H1 (cell line): ENCODE data around the gene GSE1. TPM values are rescaled to one million over a fixed set of nuclear protein-coding genes. Genes with fewer than 3 reads are reported as not detected.

Source experiments
- CTCF ChIA-PET: fragments of 300-600 bp; sonication (Branson Sonifier 250); formaldehyde crosslinking; loops from one replicate; lab custom pipeline; 2021; ENCODE audit not compliant: partially characterized antibody; lab: Charles Lee
- POLR2A ChIA-PET: fragments of 300-600 bp; sonication (Branson Sonifier 250); formaldehyde crosslinking; loops from one replicate; lab custom pipeline; 2021; ENCODE audit warnings: inconsistent platforms; ENCODE audit not compliant: partially characterized antibody; lab: Charles Lee
- DNase-seq, 2 experiments: peaks; one replicate each; pipeline versions ENCODE4 v3.0.0 to v3.0.0-alpha.2; 2010 to 2022; ENCODE audit warnings: low spot score in 2 of 2, low read depth in 1 of 2, mixed read lengths in 1 of 2
- FAIRE-seq: peaks from 2 replicates; lab custom pipeline; 2011; peaks lifted over from hg19 to GRCh38; lab: Jason Lieb, UNC
- H2AFZ ChIP-seq: 2 replicates; pipeline ENCODE4 v1.8.1; 2012; ENCODE audit warnings: low read length, inconsistent platforms
- H2AK5ac ChIP-seq: 2 replicates; pipeline ENCODE4 v1.6.1; 2013; ENCODE audit warnings: low read depth, low read length
- H2BK120ac ChIP-seq: replicated peaks from 2 replicates; pipeline ENCODE3; 2013; ENCODE audit warnings: low read depth, low read length, inconsistent platforms
- H2BK12ac ChIP-seq: 2 replicates; pipeline ENCODE4 v1.6.1; 2013; ENCODE audit warnings: low read depth, low read length
- H2BK15ac ChIP-seq: 2 replicates; pipeline ENCODE4 v1.6.1; 2013; ENCODE audit warnings: low read length
- H2BK20ac ChIP-seq: 2 replicates; pipeline ENCODE4 v1.6.1; 2013; ENCODE audit warnings: low read length
- H2BK5ac ChIP-seq: 2 replicates; pipeline ENCODE4 v1.6.1; 2013; ENCODE audit warnings: low read depth, low read length
- H3K14ac ChIP-seq: 2 replicates; pipeline ENCODE4 v1.6.1; 2013; ENCODE audit warnings: inconsistent platforms; ENCODE audit not compliant: insufficient read length
- H3K18ac ChIP-seq: 2 replicates; pipeline ENCODE4 v1.6.1; 2013; ENCODE audit warnings: low read length; ENCODE audit errors: extremely low read depth
- H3K23ac ChIP-seq: 2 replicates; pipeline ENCODE4 v1.6.1; 2013; ENCODE audit warnings: inconsistent platforms; ENCODE audit not compliant: insufficient read length
- H3K23me2 ChIP-seq: 2 replicates; pipeline ENCODE4 v1.6.1; 2013; ENCODE audit warnings: low read depth, low read length
- H3K27ac ChIP-seq: 2 replicates; pipeline ENCODE4 v1.6.1; 2011; ENCODE audit warnings: low read depth, low read length, inconsistent platforms
- H3K27me3 ChIP-seq, 4 experiments: replicated peaks in 1 of 4; 1 replicate in 1 of 4; 2 replicates in 3 of 4; pipeline versions ENCODE4 v1.6.1 to v1.8.1; 2011 to 2013; ENCODE audit warnings: low read length in 3 of 4, mild to moderate bottlenecking in 3 of 4, inconsistent platforms in 2 of 4, mixed read lengths in 2 of 4, moderate library complexity in 1 of 4; ENCODE audit not compliant: control insufficient read depth in 3 of 4, insufficient read depth in 3 of 4; ENCODE audit errors: extremely low read depth in 1 of 4
- H3K36me3 ChIP-seq, 4 experiments: 2 replicates each; pipeline versions ENCODE4 v1.6.1 to v1.8.1; 2011 to 2013; ENCODE audit warnings: mild to moderate bottlenecking in 4 of 4, low read length in 3 of 4, moderate library complexity in 2 of 4, control low read depth in 1 of 4, inconsistent platforms in 1 of 4; ENCODE audit not compliant: insufficient read depth in 4 of 4, control insufficient read depth in 2 of 4
- H3K4ac ChIP-seq: replicated peaks from 2 replicates; pipeline ENCODE3; 2013; ENCODE audit warnings: low read length, low read depth, mixed read lengths, inconsistent platforms; ENCODE audit not compliant: insufficient read length
- H3K4me1 ChIP-seq, 4 experiments: replicated peaks in 1 of 4; 1 replicate in 1 of 4; 2 replicates in 3 of 4; pipeline versions ENCODE4 v1.6.1 to v1.8.1; 2011 to 2013; ENCODE audit warnings: low read length in 3 of 4, inconsistent platforms in 2 of 4, mixed read lengths in 1 of 4; ENCODE audit not compliant: insufficient read depth in 4 of 4, control insufficient read depth in 3 of 4
- H3K4me2 ChIP-seq, 2 experiments: 2 replicates each; pipeline versions ENCODE4 v1.6.1 to v1.8.1; 2011 to 2013; ENCODE audit warnings: low read depth in 2 of 2, low read length in 2 of 2, control low read depth in 1 of 2, inconsistent platforms in 1 of 2, mild to moderate bottlenecking in 1 of 2; ENCODE audit not compliant: insufficient read depth in 1 of 2
- H3K4me3 ChIP-seq, 4 experiments: fragments of 200-600, 300-600 bp in 1 of 4; sonication (generic), shearing (Covaris generic), sonication (Bioruptor Twin) in 1 of 4; 2 replicates each; pipeline versions ENCODE4 v1.5.1 to v1.8.1; 2011 to 2016; ENCODE audit warnings: low read length in 4 of 4, low read depth in 3 of 4, control low read depth in 2 of 4, inconsistent platforms in 2 of 4, mild to moderate bottlenecking in 2 of 4, mixed read lengths in 1 of 4, moderate library complexity in 1 of 4; ENCODE audit not compliant: insufficient read depth in 2 of 4; ENCODE audit errors: extremely low read depth in 1 of 4
- H3K56ac ChIP-seq: replicated peaks from 2 replicates; pipeline ENCODE3; 2013; ENCODE audit warnings: low read depth, mild to moderate bottlenecking, mixed read lengths, low read length, inconsistent platforms; ENCODE audit not compliant: insufficient read length
- H3K79me1 ChIP-seq: 2 replicates; pipeline ENCODE4 v1.6.1; 2013; ENCODE audit warnings: low read depth, low read length, control low read depth
- H3K79me2 ChIP-seq, 2 experiments: 2 replicates each; pipeline versions ENCODE4 v1.6.1 to v1.8.1; 2012 to 2013; ENCODE audit warnings: low read length in 2 of 2, mild to moderate bottlenecking in 2 of 2, inconsistent platforms in 1 of 2; ENCODE audit not compliant: insufficient read depth in 2 of 2, control insufficient read depth in 1 of 2
- H3K9ac ChIP-seq, 4 experiments: replicated peaks in 1 of 4; 1 replicate in 1 of 4; 2 replicates in 3 of 4; pipeline versions ENCODE4 v1.6.1 to v1.8.1; 2011 to 2013; ENCODE audit warnings: low read depth in 3 of 4, low read length in 3 of 4, control low read depth in 2 of 4, mild to moderate bottlenecking in 2 of 4, moderate library complexity in 2 of 4, inconsistent platforms in 1 of 4; ENCODE audit errors: extremely low read depth in 1 of 4
- H3K9me3 ChIP-seq, 2 experiments: 2 replicates each; pipeline versions ENCODE4 v1.6.1 to v1.8.1; 2012 to 2013; ENCODE audit warnings: mild to moderate bottlenecking in 2 of 2, moderate library complexity in 2 of 2, control low read depth in 1 of 2, inconsistent platforms in 1 of 2, low read depth in 1 of 2, low read length in 1 of 2, mixed read lengths in 1 of 2; ENCODE audit not compliant: insufficient read depth in 2 of 2
- H4K20me1 ChIP-seq, 2 experiments: replicated peaks in 1 of 2; 2 replicates each; pipeline versions ENCODE3 to v1.8.1; 2011 to 2013; ENCODE audit warnings: inconsistent platforms in 2 of 2, low read length in 2 of 2, mild to moderate bottlenecking in 1 of 2; ENCODE audit not compliant: insufficient read depth in 2 of 2, control insufficient read depth in 1 of 2
- H4K5ac ChIP-seq: 2 replicates; pipeline ENCODE4 v1.6.1; 2013; ENCODE audit warnings: low read length, low read depth, mixed read lengths, inconsistent platforms; ENCODE audit not compliant: insufficient read length
- H4K8ac ChIP-seq: 2 replicates; pipeline ENCODE4 v1.8.0; 2013; ENCODE audit warnings: mild to moderate bottlenecking, moderate library complexity, low read length, inconsistent platforms; ENCODE audit not compliant: insufficient read depth; ENCODE audit errors: extremely low read depth
- H4K91ac ChIP-seq: replicated peaks from 2 replicates; pipeline ENCODE3; 2013; ENCODE audit warnings: low read length, mixed read lengths, inconsistent platforms; ENCODE audit not compliant: insufficient read length
- ATF2 ChIP-seq: IDR thresholded peaks from 2 replicates; pipeline ENCODE4 v1.6.1; 2012; ENCODE audit warnings: low read length, inconsistent platforms
- BACH1 ChIP-seq: IDR thresholded peaks from 2 replicates; pipeline ENCODE4 v1.6.1; 2012; ENCODE audit warnings: low read length, improper control_type of control experiment
- BCL11A ChIP-seq, 2 experiments: IDR thresholded peaks; one replicate each; pipeline ENCODE4 v1.6.1; 2011; ENCODE audit warnings: low read depth in 2 of 2, low read length in 2 of 2, mild to moderate bottlenecking in 2 of 2
- CBX5 ChIP-seq: fragments of 300-800, 300-1000 bp; sonication (generic); IDR thresholded peaks from 2 replicates; pipeline ENCODE4 v1.7.1; 2016; ENCODE audit warnings: antibody characterized with exemption, low read length, low read depth
- EGR1 ChIP-seq: IDR thresholded peaks from 2 replicates; pipeline ENCODE4 v1.6.1; 2011; ENCODE audit warnings: low read depth, low read length, borderline replicate concordance
- NANOG ChIP-seq: IDR thresholded peaks from 2 replicates; pipeline ENCODE4 v1.6.1; 2011; ENCODE audit warnings: low read length, low read depth, mild to moderate bottlenecking, inconsistent platforms; ENCODE audit not compliant: insufficient read depth, poor library complexity, severe bottlenecking
- PHF8 ChIP-seq: fragments of 200-600 bp; sonication (generic); conservative IDR thresholded peaks from 2 replicates; pipeline ENCODE4 v1.7.1; 2012; ENCODE audit warnings: low read depth, mild to moderate bottlenecking, inconsistent platforms, low read length, moderate library complexity
- RAD21 ChIP-seq, 2 experiments: IDR thresholded peaks in 1 of 2; conservative IDR thresholded peaks in 1 of 2; 2 replicates each; pipeline ENCODE4 v1.6.1; 2011; ENCODE audit warnings: low read depth in 2 of 2, low read length in 2 of 2, improper control_type of control experiment in 1 of 2, inconsistent platforms in 1 of 2, mild to moderate bottlenecking in 1 of 2, moderate library complexity in 1 of 2
- SRF ChIP-seq: IDR thresholded peaks from 2 replicates; pipeline ENCODE4 v1.6.1; 2011; ENCODE audit warnings: mild to moderate bottlenecking, low read depth, low read length, moderate library complexity
- WGBS, 2 experiments: shearing (Covaris generic) in 1 of 2; methylation state at CpG; one replicate each; pipeline versions ENCODE4 v1.1.6 to v1.1.7; 2013 to 2015; ENCODE audit warnings: low lambda C conversion rate in 2 of 2, mixed read lengths in 2 of 2, inconsistent platforms in 1 of 2, low coverage in 1 of 2, missing lambda C conversion rate in 1 of 2; ENCODE audit not compliant: insufficient replicate concordance in 2 of 2, insufficient coverage in 1 of 2, insufficient read length in 1 of 2; ENCODE audit errors: extremely low coverage in 1 of 2, missing lambda C conversion rate in 1 of 2; 5-methylcytosine and 5-hydroxymethylcytosine counted together
- polyA plus RNA-seq, 7 experiments: library from polyadenylated mRNA; depleted of rRNA in 3 of 7; stranded (reverse) in 5 of 7; unstranded in 2 of 7; fragments of >200 nt in 5 of 7; fragments of 200-250 nt in 2 of 7; gene quantifications; 1 replicate in 5 of 7; 2 replicates in 1 of 7; 4 replicates in 1 of 7; pipeline versions ENCODE4 v1.2.1 to v1.2.3, GENCODE V29; 2011 to 2013; ENCODE audit warnings: missing spikeins in 2 of 7, mixed read lengths in 2 of 7
- total RNA-seq: library from RNA; stranded (reverse); fragmentation: NEBNext Ultra II Directional; extraction: Animal tissue kit (Norgen Biotek cat#: 25700); gene quantifications from 2 replicates; pipeline ENCODE4 v1.2.1, GENCODE V29; 2021

GSE1 gene
- total and polyA plus RNA-seq, 2 of the 8 experiments (the other 6 are each of a cell fraction or from before 2014, with no cell fraction given) = 26.0 to 65.6 TPM

GRCh38 chr16:85611444-85612190 is 1.5 kb upstream of the GSE1 start:
- Histone ChIP-seq H3K79me1 (peaks cover 2% of the 10 kb centered on the region; the same call in 1 of the 2 replicates), H3K36me3 (no peaks in the 10 kb centered on the region), H3K4me1 (peaks cover 5 to 46% (median 38%) of the 10 kb centered on the region in 4 experiments), H3K14ac (no peak overlapping the region), H2BK12ac (no peak overlapping the region), H2BK120ac (peak overlapping the region; percentile 56), H2AFZ (no peak overlapping the region), H3K23ac (no peak overlapping the region), H4K91ac (peak overlapping the region; percentile 45), H2AK5ac (no peak overlapping the region), H3K4ac (no peak overlapping the region), H4K5ac (peak overlapping the region; percentile 31), H4K8ac (peak overlapping the region; percentile 97), H2BK5ac (peak overlapping the region; percentile 71; the same call in 1 of the 2 replicates), H3K9me3 (no peaks in the 10 kb centered on the region), H3K23me2 (peaks cover 10% of the 10 kb centered on the region), H3K27ac (peak overlapping the region; percentile 87; the same call in 1 of the 2 replicates), H3K56ac (peak overlapping the region; percentile 27), H3K9ac (peak overlapping the region; percentile 9 to 77 (median 72); a peak in 6 of 7 replicates), H3K18ac (peak overlapping the region; percentile 71), H3K4me2 (peak overlapping the region; percentile 3 to 70), H2BK20ac (no peak overlapping the region), H3K79me2 (peaks cover 10 to 34% of the 10 kb centered on the region in 2 experiments), H4K20me1 (peaks cover 12 to 17% of the 10 kb centered on the region in 2 experiments), H2BK15ac (no peak overlapping the region), H3K4me3 (peak overlapping the region; percentile 70 to 92 (median 77)), H3K27me3 (peaks cover 0 to 9% (median 4%) of the 10 kb centered on the region in 4 experiments; a peak in 2 of 7 replicates)
- DNase-seq (peak in 1 of 2 experiments; percentile 80), FAIRE-seq (no peak)
- ChIA-PET CTCF (interaction anchor here (0.6 to 6.6 kb wide), 22 partner anchors 9 to 239 kb away, joined by 3 to 79 read pairs (median 15); no protein-coding TSS in a partner anchor), POLR2A (interaction anchor here (0.9 to 5.6 kb wide), 9 partner anchors 12 to 190 kb away, joined by 3 to 29 read pairs (median 5); no protein-coding TSS in a partner anchor)
- 0% methylated on average over 19 of the region's 84 CpGs; no CpG with 5 or more reads in 1 of the 2 experiments for WGBS, 2 experiments
- TF ChIP-seq EGR1 (no peak), RAD21 (IDR thresholded peaks at IDR 0.05 in 1 of 2, conservative IDR thresholded peaks at IDR 0.05 in 1 of 2; ENCODE audit: low read depth in 2 of 2, low read length in 2 of 2) (no peak), PHF8 (peak; percentile 14; the same call in 1 of the 2 replicates), SRF (no peak), NANOG (no peak), BCL11A (IDR thresholded peaks at IDR 0.05; ENCODE audit: low read depth in 2 of 2, low read length in 2 of 2) (no peak), ATF2 (no peak), BACH1 (no peak), CBX5 (no peak)
